ENCODE data around the gene JADE2. TPM values are rescaled to one million over a fixed set of nuclear protein-coding genes. Genes with fewer than 3 reads are reported as not detected.

Gene JADE2
- total RNA-seq, 2 experiments from 2014 or later, result 32.3 to 67.0 TPM

DNA sequence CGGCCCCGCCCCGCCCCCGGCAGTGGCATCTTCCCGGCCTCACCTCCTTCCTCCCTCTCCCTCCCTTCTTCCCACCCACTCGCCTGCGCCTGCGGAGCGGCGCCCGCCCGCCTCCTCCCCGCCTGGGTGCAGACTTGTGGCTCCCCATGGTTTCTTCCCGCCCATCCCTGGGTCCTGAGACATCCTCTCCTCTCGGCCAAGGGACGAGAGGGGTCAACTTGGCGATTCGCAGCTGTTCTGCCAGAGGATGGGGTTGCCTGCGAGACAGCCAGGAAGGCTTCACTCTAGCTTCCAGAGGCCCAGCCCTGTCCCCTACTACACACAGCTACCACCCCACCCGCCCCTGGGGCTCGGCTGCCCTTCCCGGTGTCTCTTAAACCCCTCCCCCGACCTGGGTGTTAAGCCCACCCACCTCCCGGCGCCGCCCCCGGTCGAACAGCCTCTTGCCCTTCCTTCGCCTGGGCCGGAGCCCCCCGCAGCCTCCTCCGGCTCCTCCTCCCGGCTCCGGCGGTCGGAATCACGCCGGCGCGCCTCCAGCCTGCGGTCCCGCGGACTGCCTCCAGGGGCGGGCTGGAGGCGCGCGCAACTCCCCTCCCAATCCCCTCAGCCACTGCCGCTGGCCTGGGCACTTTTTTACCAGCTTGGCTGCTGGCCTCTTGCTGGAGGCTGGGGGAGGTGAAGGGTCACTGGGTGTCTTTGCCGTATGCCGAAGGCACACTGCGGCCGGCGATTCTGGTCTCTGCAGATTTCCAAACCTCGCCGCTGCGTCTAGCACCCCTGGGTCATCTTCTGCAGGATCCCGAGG, 1.9 kb downstream of the JADE2 start:
- no peak for TF ChIP-seq EZH2phosphoT487 (IDR thresholded peaks at IDR 0.05; ENCODE audit: borderline replicate concordance, low read depth, low read length)
- TF ChIP-seq, protein P1, sequence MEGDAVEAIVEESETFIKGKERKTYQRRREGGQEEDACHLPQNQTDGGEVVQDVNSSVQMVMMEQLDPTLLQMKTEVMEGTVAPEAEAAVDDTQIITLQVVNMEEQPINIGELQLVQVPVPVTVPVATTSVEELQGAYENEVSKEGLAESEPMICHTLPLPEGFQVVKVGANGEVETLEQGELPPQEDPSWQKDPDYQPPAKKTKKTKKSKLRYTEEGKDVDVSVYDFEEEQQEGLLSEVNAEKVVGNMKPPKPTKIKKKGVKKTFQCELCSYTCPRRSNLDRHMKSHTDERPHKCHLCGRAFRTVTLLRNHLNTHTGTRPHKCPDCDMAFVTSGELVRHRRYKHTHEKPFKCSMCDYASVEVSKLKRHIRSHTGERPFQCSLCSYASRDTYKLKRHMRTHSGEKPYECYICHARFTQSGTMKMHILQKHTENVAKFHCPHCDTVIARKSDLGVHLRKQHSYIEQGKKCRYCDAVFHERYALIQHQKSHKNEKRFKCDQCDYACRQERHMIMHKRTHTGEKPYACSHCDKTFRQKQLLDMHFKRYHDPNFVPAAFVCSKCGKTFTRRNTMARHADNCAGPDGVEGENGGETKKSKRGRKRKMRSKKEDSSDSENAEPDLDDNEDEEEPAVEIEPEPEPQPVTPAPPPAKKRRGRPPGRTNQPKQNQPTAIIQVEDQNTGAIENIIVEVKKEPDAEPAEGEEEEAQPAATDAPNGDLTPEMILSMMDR (conservative IDR thresholded peaks at IDR 0.05; ENCODE audit: low read length), result peak; percentile 82
- Histone ChIP-seq H3K4me1 (ENCODE audit: insufficient read depth, low read length, poor library complexity, severe bottlenecking) (peaks cover 30% of the 10 kb centered on the region), H3K4me3 (ENCODE audit: low read depth, low read length, poor library complexity, severe bottlenecking) (peak overlapping the region; percentile 77), H3K4me2 (ENCODE audit: low read length) (peak overlapping the region; percentile 94), H2AFZ (ENCODE audit: low read length) (peak overlapping the region; percentile 37; the same call in 1 of the 2 replicates), H3K9me2 (ENCODE audit: insufficient read depth, low read length) (no peaks in the 10 kb centered on the region), H3K79me2 (ENCODE audit: insufficient read depth, low read depth, low read length) (peaks cover 41% of the 10 kb centered on the region), H3K27ac (ENCODE audit: low read depth, low read length, poor library complexity, severe bottlenecking) (peak overlapping the region; percentile 88), H4K20me1 (ENCODE audit: insufficient read depth, low read length) (peaks cover 20% of the 10 kb centered on the region), H3K9me3 (ENCODE audit: low read length) (no peaks in the 10 kb centered on the region), H3K36me3 (ENCODE audit: insufficient read depth, low read length) (peaks cover 9% of the 10 kb centered on the region; the same call in 1 of the 2 replicates)
- peak; percentile 88 for DNase-seq (ENCODE audit: low spot score)
- BruUV-seq (replicated peaks), result no TSS peak
- ChIA-PET POLR2A (interaction anchor here (0.6 to 6.1 kb wide), 6 partner anchors 13 to 280 kb away, joined by 3 to 55 read pairs (median 3); no protein-coding TSS in a partner anchor), CTCF (ENCODE audit: unreplicated experiment) (interaction anchor here (1.9 kb wide), 1 partner anchor 17 kb away, joined by 10 read pairs; no protein-coding TSS in a partner anchor)
- intact Hi-C loops (cut with micrococcal nuclease; ENCODE audit: unreplicated experiment), result loop anchor here (1.0 to 10.0 kb wide), 8 partner anchors 17 to 507 kb away; partner anchors contain the start of genes PCBD2, PITX1, SKP1 and UBE2B

DNA sequence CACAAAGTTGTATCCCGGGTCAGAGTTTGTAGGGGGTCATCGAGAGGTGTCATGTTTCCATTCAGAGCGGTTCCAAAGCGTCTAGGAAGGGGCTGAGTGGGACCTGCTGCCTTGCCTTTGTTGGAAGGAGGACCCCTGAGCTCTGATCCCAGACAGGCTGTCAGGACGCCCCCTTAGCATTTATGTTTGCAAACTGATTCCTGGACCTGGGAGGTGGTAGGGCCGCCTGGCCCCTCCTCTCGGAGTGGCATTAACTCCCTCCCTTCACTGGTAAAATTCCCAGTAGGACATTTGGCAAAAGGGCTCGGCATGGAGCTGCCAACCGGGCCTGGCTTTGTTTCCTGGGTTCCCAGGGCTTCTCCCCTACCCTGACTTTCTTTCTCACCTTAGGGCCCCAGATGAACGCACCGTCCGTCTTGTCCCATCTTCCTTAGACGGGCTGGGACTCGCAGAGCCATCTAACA, 2.5 kb downstream of the JADE2 start:
- H3K9me2 ChIP-seq (ENCODE audit: insufficient read depth, low read length), result no peaks in the 10 kb centered on the region
- ChIA-PET POLR2A (interaction anchor here (0.6 to 6.1 kb wide), 5 partner anchors 13 to 279 kb away, joined by 3 to 55 read pairs (median 3); no protein-coding TSS in a partner anchor), CTCF (ENCODE audit: unreplicated experiment) (interaction anchor here (1.9 kb wide), 1 partner anchor 17 kb away, joined by 10 read pairs; no protein-coding TSS in a partner anchor)
- peak overlapping the region; percentile 77 for H3K4me3 ChIP-seq (ENCODE audit: low read depth, low read length, poor library complexity, severe bottlenecking)
- no peak for DNase-seq (ENCODE audit: low spot score)
- peak overlapping the region; percentile 94 for H3K4me2 ChIP-seq (ENCODE audit: low read length)
- peaks cover 30% of the 10 kb centered on the region for H3K4me1 ChIP-seq (ENCODE audit: insufficient read depth, low read length, poor library complexity, severe bottlenecking)
- no peak overlapping the region for H2AFZ ChIP-seq (ENCODE audit: low read length)
- BruUV-seq (replicated peaks), result no TSS peak
- peaks cover 48% of the 10 kb centered on the region for H3K79me2 ChIP-seq (ENCODE audit: insufficient read depth, low read depth, low read length)
- peaks cover 9% of the 10 kb centered on the region; the same call in 1 of the 2 replicates for H3K36me3 ChIP-seq (ENCODE audit: insufficient read depth, low read length)
- H4K20me1 ChIP-seq (ENCODE audit: insufficient read depth, low read length), result peaks cover 20% of the 10 kb centered on the region
- H3K9me3 ChIP-seq (ENCODE audit: low read length), result no peaks in the 10 kb centered on the region
- intact Hi-C loops (cut with micrococcal nuclease; ENCODE audit: unreplicated experiment), result loop anchor here (1.0 to 10.0 kb wide), 8 partner anchors 16 to 507 kb away; partner anchors contain the start of genes PCBD2, PITX1, SKP1 and UBE2B
- TF ChIP-seq, protein P1 (conservative IDR thresholded peaks at IDR 0.05; ENCODE audit: low read length), result no peak
- TF ChIP-seq EZH2phosphoT487 (IDR thresholded peaks at IDR 0.05; ENCODE audit: borderline replicate concordance, low read depth, low read length), result no peak
- H3K27ac ChIP-seq (ENCODE audit: low read depth, low read length, poor library complexity, severe bottlenecking), result peak overlapping the region; percentile 88

Measured in OCI-LY7 (cell line).